PFSK-1 (cell line): ENCODE results near the gene ABCB9.

Source experiments
- FOXP2 ChIP-seq: optimal IDR thresholded peaks from 2 replicates; pipeline ENCODE3; 2011; ENCODE audit warnings: borderline replicate concordance, control low read depth, inconsistent platforms; ENCODE audit not compliant: insufficient read depth; ENCODE audit errors: extremely low read length, extremely low read depth
- POLR2AphosphoS5 ChIP-seq: IDR thresholded peaks from 2 replicates; pipeline ENCODE4 v1.6.1; 2012; ENCODE audit warnings: low read depth, mild to moderate bottlenecking, control low read depth, low read length, moderate library complexity
- REST ChIP-seq, 2 experiments: IDR thresholded peaks; 2 replicates each; pipeline versions ENCODE4 v1.6.1 to v1.8.0; 2011 to 2012; ENCODE audit warnings: low read depth in 2 of 2, low read length in 2 of 2, control low read depth in 1 of 2, inconsistent platforms in 1 of 2, mild to moderate bottlenecking in 1 of 2, moderate library complexity in 1 of 2; ENCODE audit not compliant: insufficient read depth in 1 of 2
- SIN3A ChIP-seq: IDR thresholded peaks from 2 replicates; pipeline ENCODE4 v1.6.1; 2012; ENCODE audit warnings: mild to moderate bottlenecking, low read length, moderate library complexity, borderline replicate concordance; ENCODE audit not compliant: insufficient read depth
- TAF1 ChIP-seq: IDR thresholded peaks from 2 replicates; pipeline ENCODE4 v1.6.1; 2012; ENCODE audit warnings: low read length, control low read depth, borderline replicate concordance; ENCODE audit not compliant: insufficient read depth

The ABCB9 gene

GRCh38 chr12:122942637-122943036 lies 23.6 kb downstream of the ABCB9 start:
- TF ChIP-seq REST (IDR thresholded peaks at IDR 0.05; ENCODE audit: insufficient read depth in 1 of 2, low read depth in 2 of 2, low read length in 2 of 2) (no peak), TAF1 (no peak), POLR2AphosphoS5 (no peak), FOXP2 (no peak), SIN3A (no peak)

GRCh38 chr12:122939125-122939524 lies 27.1 kb downstream of the ABCB9 start:
- no peak for TF ChIP-seq SIN3A
- no peak for TF ChIP-seq FOXP2
- no peak for TF ChIP-seq TAF1
- no peak for TF ChIP-seq POLR2AphosphoS5
- TF ChIP-seq REST (IDR thresholded peaks at IDR 0.05; ENCODE audit: insufficient read depth in 1 of 2, low read depth in 2 of 2, low read length in 2 of 2): no peak

- no peak for TF ChIP-seq TAF1
- TF ChIP-seq SIN3A: no peak
- TF ChIP-seq REST (IDR thresholded peaks at IDR 0.05; ENCODE audit: insufficient read depth in 1 of 2, low read depth in 2 of 2, low read length in 2 of 2): no peak
- TF ChIP-seq FOXP2: no peak
- TF ChIP-seq POLR2AphosphoS5: no peak
These were observed 28.6 kb downstream of the ABCB9 start for GRCh38 chr12:122937622-122938091.

- TF ChIP-seq FOXP2 (no peak), REST (IDR thresholded peaks at IDR 0.05; ENCODE audit: insufficient read depth in 1 of 2, low read depth in 2 of 2, low read length in 2 of 2) (no peak), TAF1 (no peak), SIN3A (no peak), POLR2AphosphoS5 (no peak)
These were observed 30.9 kb downstream of the ABCB9 start for GRCh38 chr12:122935318-122935717.

GRCh38 chr12:122934722-122935121 lies 31.5 kb downstream of the ABCB9 start:
- no peak for TF ChIP-seq FOXP2
- TF ChIP-seq POLR2AphosphoS5: no peak
- TF ChIP-seq SIN3A: no peak
- no peak for TF ChIP-seq REST (IDR thresholded peaks at IDR 0.05; ENCODE audit: insufficient read depth in 1 of 2, low read depth in 2 of 2, low read length in 2 of 2)
- TF ChIP-seq TAF1: no peak
